ENCODE measurements around the gene PPP1R16B.
"Not testable (repeated sequence)": the region's sequence is repeated elsewhere in the genome, so short reads cannot be mapped to it uniquely, and the experiment has no call there.

DNA sequence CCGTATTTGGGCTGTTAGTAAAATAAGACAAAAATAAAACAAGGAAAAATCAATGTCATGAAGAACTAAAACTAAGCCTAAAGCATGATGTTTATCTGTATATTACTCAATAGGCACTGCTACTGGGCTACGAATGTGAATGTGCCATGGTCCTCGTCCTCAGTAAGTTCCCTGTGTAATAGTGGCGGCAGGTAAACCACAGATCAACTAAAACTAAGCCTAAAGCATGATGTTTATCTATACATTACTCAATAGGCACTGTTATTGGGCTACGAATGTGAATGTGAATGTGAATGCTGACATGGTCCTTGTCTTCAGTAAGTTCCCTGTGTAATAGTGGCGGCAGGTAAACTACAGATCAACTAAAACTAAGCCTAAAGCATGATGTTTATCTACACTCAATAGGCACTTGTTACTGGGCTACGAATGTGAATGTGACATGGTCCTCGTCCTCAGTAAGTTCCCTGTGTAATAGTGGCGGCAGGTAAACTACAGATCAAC is 154.7 kb downstream of the PPP1R16B start:
- TF ChIP-seq, protein P1, sequence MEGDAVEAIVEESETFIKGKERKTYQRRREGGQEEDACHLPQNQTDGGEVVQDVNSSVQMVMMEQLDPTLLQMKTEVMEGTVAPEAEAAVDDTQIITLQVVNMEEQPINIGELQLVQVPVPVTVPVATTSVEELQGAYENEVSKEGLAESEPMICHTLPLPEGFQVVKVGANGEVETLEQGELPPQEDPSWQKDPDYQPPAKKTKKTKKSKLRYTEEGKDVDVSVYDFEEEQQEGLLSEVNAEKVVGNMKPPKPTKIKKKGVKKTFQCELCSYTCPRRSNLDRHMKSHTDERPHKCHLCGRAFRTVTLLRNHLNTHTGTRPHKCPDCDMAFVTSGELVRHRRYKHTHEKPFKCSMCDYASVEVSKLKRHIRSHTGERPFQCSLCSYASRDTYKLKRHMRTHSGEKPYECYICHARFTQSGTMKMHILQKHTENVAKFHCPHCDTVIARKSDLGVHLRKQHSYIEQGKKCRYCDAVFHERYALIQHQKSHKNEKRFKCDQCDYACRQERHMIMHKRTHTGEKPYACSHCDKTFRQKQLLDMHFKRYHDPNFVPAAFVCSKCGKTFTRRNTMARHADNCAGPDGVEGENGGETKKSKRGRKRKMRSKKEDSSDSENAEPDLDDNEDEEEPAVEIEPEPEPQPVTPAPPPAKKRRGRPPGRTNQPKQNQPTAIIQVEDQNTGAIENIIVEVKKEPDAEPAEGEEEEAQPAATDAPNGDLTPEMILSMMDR (IDR thresholded peaks at IDR 0.05): not testable (repeated sequence)
- not testable (repeated sequence) for TF ChIP-seq POLR2A (IDR thresholded peaks at IDR 0.05)

Data from suprapubic skin (tissue), 3 donors.